Parietal lobe (tissue), 1 donor: ENCODE measurements around the gene IFIT1B. TPM values are rescaled to one million over a fixed set of nuclear protein-coding genes. Genes with fewer than 3 reads are reported as not detected.

Experiments
- total RNA-seq: library from RNA; depleted of rRNA; stranded (reverse); fragments of >200 nt; gene quantifications from one replicate; pipeline ENCODE4 v1.2.3, GENCODE V29; 2014

Gene IFIT1B
- not detected for total RNA-seq

GRCh38 chr10:89377705-89378637 lies at the start of gene IFIT1B:
Gene IFIT1B (plus strand): TSS chr10:89378056. CDS start chr10:89378136, 80 bp downstream.

GRCh38 chr10:89391907-89392756 lies 14.3 kb downstream of the IFIT1B start, which contains the start of gene IFIT1:
Gene IFIT1 (plus strand): TSS chr10:89392623. CDS start chr10:89392713, 90 bp downstream.

GRCh38 chr10:89414146-89414878 lies 36.5 kb downstream of the IFIT1B start, which contains the start of gene IFIT5:
Gene IFIT5 (plus strand): TSS chr10:89414568. CDS start chr10:89414799, 231 bp downstream.

Other genes starting within 250 kb of the IFIT1B start
- 0.63 TPM for gene CH25H, start 170.7 kb upstream of the IFIT1B start, total RNA-seq
- gene LIPA, start 126.3 kb upstream of the IFIT1B start, total RNA-seq: 20.0 TPM
- gene IFIT2, start 76.0 kb upstream of the IFIT1B start, total RNA-seq: 2.2 TPM
- gene IFIT3, start 50.1 kb upstream of the IFIT1B start, total RNA-seq: 2.8 TPM
- gene IFIT1, start 14.6 kb downstream of the IFIT1B start, total RNA-seq: 3.4 TPM
- gene IFIT5, start 36.5 kb downstream of the IFIT1B start, total RNA-seq: 32.9 TPM
- gene SLC16A12, start 157.5 kb downstream of the IFIT1B start, total RNA-seq: 2.2 TPM